ENCODE measurements around the gene GPR141.

- no peak for TF ChIP-seq CTCF (IDR thresholded peaks at IDR 0.05)
- TF ChIP-seq POLR2A (IDR thresholded peaks at IDR 0.05): no peak
Measured at GRCh38 chr7:37771342-37771741, 87.8 kb downstream of the GPR141 start.
